Measurements from ENCODE around the gene CD2AP.

The CD2AP gene

DNA sequence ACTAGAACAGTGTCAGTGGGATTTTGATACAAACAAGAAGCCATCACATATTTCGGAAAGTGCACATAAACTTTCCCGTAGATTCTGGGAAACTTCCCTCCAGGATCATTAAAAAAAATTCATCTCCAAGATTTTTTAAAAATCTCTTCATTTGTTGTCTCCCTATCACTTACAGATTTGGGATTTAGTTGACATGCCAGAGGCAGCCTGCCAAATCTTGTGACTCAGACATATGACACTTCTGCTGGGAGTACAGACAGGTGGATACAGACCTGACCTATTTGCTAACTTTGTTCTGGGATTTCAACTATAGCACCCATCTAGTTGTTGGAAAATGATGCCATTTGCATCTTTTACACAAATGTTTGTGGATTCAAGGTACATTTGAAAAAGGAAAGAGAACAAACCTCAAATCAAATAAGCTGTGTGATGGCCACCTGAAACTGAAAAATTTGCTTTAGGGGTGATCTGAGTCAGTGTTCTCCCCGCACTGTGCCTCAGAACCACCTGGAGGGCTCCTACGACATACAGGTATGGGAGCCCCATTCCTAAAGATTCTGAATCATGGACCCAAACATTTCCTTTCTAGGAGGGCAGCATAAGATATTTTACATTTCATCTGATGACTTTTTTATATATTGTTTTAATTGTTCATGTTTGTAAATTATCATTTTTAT lies 21.9 kb upstream of the CD2AP start (continued):
- TF ChIP-seq, protein P1, sequence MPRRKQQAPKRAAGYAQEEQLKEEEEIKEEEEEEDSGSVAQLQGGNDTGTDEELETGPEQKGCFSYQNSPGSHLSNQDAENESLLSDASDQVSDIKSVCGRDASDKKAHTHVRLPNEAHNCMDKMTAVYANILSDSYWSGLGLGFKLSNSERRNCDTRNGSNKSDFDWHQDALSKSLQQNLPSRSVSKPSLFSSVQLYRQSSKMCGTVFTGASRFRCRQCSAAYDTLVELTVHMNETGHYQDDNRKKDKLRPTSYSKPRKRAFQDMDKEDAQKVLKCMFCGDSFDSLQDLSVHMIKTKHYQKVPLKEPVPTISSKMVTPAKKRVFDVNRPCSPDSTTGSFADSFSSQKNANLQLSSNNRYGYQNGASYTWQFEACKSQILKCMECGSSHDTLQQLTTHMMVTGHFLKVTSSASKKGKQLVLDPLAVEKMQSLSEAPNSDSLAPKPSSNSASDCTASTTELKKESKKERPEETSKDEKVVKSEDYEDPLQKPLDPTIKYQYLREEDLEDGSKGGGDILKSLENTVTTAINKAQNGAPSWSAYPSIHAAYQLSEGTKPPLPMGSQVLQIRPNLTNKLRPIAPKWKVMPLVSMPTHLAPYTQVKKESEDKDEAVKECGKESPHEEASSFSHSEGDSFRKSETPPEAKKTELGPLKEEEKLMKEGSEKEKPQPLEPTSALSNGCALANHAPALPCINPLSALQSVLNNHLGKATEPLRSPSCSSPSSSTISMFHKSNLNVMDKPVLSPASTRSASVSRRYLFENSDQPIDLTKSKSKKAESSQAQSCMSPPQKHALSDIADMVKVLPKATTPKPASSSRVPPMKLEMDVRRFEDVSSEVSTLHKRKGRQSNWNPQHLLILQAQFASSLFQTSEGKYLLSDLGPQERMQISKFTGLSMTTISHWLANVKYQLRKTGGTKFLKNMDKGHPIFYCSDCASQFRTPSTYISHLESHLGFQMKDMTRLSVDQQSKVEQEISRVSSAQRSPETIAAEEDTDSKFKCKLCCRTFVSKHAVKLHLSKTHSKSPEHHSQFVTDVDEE (CRISPR knock-in tag; IDR thresholded peaks at IDR 0.05): no peak

DNA sequence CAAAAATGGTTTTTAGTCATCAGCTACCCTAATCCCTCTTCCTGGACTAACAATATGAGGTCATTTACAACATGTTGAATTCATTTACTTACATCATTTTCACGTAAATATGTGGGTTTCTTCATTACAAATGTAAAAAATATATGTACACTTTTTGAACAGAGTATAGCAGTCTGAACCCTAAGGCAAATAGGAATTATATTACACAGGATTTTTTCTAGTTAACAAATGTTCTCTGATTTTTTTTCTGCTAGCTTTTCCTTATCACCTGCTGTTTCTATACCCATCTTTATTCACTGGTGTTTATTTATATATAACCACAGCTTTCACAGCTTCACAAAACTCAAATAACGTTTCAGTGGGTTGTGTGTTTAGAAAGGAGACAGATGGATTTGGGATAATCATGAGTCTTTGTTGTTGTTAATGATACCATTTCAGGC lies 21.0 kb upstream of the CD2AP start:
- no peak for ATAC-seq
- TF ChIP-seq BACH2 (CRISPR knock-in tag; IDR thresholded peaks at IDR 0.05; ENCODE audit: borderline replicate concordance) (no peak), RARB (CRISPR knock-in tag; IDR thresholded peaks at IDR 0.05) (no peak), OSR1 (CRISPR knock-in tag; IDR thresholded peaks at IDR 0.05) (no peak), ZNF70 (CRISPR knock-in tag; IDR thresholded peaks at IDR 0.05) (no peak), TOX (CRISPR knock-in tag; IDR thresholded peaks at IDR 0.05; ENCODE audit: borderline replicate concordance) (no peak), ZC3H10 (CRISPR knock-in tag; IDR thresholded peaks at IDR 0.05) (no peak), CSDC2 (CRISPR knock-in tag; IDR thresholded peaks at IDR 0.05) (no peak), PPARA (CRISPR knock-in tag; IDR thresholded peaks at IDR 0.05; ENCODE audit: borderline replicate concordance) (no peak), ZFP3 (CRISPR knock-in tag; IDR thresholded peaks at IDR 0.05) (no peak), ESRRG (CRISPR knock-in tag; IDR thresholded peaks at IDR 0.05) (no peak)
- TF ChIP-seq, protein P2, sequence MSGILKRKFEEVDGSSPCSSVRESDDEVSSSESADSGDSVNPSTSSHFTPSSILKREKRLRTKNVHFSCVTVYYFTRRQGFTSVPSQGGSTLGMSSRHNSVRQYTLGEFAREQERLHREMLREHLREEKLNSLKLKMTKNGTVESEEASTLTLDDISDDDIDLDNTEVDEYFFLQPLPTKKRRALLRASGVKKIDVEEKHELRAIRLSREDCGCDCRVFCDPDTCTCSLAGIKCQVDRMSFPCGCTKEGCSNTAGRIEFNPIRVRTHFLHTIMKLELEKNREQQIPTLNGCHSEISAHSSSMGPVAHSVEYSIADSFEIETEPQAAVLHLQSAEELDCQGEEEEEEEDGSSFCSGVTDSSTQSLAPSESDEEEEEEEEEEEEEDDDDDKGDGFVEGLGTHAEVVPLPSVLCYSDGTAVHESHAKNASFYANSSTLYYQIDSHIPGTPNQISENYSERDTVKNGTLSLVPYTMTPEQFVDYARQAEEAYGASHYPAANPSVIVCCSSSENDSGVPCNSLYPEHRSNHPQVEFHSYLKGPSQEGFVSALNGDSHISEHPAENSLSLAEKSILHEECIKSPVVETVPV (CRISPR knock-in tag; IDR thresholded peaks at IDR 0.05): no peak
- TF ChIP-seq, protein P3, sequence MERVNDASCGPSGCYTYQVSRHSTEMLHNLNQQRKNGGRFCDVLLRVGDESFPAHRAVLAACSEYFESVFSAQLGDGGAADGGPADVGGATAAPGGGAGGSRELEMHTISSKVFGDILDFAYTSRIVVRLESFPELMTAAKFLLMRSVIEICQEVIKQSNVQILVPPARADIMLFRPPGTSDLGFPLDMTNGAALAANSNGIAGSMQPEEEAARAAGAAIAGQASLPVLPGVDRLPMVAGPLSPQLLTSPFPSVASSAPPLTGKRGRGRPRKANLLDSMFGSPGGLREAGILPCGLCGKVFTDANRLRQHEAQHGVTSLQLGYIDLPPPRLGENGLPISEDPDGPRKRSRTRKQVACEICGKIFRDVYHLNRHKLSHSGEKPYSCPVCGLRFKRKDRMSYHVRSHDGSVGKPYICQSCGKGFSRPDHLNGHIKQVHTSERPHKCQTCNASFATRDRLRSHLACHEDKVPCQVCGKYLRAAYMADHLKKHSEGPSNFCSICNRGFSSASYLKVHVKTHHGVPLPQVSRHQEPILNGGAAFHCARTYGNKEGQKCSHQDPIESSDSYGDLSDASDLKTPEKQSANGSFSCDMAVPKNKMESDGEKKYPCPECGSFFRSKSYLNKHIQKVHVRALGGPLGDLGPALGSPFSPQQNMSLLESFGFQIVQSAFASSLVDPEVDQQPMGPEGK (CRISPR knock-in tag; IDR thresholded peaks at IDR 0.05; ENCODE audit: borderline replicate concordance): no peak

DNA sequence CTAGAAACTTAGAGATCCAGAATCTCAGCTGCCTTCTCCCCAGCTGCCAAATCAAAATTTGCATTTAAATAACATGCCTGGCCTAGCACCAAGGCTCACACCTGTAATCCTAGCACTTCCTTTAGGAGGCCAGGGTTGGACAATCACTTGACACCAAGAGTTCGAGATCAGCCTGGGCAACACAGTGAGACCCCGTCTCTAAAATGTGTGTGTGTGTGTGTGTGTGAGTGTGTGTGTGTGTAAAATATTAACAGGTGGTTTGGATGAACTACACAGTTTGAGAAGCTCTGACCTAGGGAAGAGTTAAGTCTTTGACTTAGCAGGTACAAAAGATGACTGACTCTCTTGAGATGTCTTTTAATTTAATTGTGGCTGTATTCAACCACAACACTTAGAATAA lies 20.2 kb upstream of the CD2AP start:
- TF ChIP-seq, protein P4, sequence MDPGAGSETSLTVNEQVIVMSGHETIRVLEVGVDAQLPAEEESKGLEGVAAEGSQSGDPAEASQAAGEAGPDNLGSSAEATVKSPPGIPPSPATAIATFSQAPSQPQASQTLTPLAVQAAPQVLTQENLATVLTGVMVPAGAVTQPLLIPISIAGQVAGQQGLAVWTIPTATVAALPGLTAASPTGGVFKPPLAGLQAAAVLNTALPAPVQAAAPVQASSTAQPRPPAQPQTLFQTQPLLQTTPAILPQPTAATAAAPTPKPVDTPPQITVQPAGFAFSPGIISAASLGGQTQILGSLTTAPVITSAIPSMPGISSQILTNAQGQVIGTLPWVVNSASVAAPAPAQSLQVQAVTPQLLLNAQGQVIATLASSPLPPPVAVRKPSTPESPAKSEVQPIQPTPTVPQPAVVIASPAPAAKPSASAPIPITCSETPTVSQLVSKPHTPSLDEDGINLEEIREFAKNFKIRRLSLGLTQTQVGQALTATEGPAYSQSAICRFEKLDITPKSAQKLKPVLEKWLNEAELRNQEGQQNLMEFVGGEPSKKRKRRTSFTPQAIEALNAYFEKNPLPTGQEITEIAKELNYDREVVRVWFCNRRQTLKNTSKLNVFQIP (CRISPR knock-in tag; IDR thresholded peaks at IDR 0.05; ENCODE audit: borderline replicate concordance, low read depth): no peak
- TF ChIP-seq ARNTL (CRISPR knock-in tag; IDR thresholded peaks at IDR 0.05; ENCODE audit: borderline replicate concordance, low read depth) (no peak), RARB (CRISPR knock-in tag; IDR thresholded peaks at IDR 0.05) (no peak), ZFP30 (CRISPR knock-in tag; IDR thresholded peaks at IDR 0.05) (no peak), GLIS3 (CRISPR knock-in tag; IDR thresholded peaks at IDR 0.05) (no peak)
- no peak for ATAC-seq

DNA sequence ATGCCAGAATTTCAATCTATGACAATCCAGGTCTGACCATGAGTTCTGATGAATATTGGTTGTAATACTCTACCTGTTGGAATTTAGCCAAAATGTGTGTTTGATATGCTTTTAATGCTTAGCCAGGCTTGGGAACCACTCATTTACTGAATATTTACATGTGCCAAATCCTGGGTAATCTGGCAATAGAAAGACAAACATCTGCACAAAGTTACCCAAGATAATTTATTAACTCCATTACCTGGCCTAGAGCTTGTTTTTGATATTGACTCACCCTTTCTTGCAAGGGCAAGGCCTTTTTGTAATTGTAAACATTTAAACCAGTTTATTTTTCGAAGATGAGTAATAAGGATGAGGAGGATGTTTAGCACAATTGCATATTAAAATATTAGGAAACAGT lies 13.5 kb upstream of the CD2AP start:
- no peak for ATAC-seq
- TF ChIP-seq ZC3H10 (CRISPR knock-in tag; IDR thresholded peaks at IDR 0.05): no peak
- no peak for TF ChIP-seq ARNTL (CRISPR knock-in tag; IDR thresholded peaks at IDR 0.05; ENCODE audit: borderline replicate concordance, low read depth)
- no peak for TF ChIP-seq BACH2 (CRISPR knock-in tag; IDR thresholded peaks at IDR 0.05; ENCODE audit: borderline replicate concordance)
- no peak for TF ChIP-seq GLIS3 (CRISPR knock-in tag; IDR thresholded peaks at IDR 0.05)
- TF ChIP-seq CSDC2 (CRISPR knock-in tag; IDR thresholded peaks at IDR 0.05): no peak
- no peak for TF ChIP-seq ZFP3 (CRISPR knock-in tag; IDR thresholded peaks at IDR 0.05)
- TF ChIP-seq, protein P1 (CRISPR knock-in tag; IDR thresholded peaks at IDR 0.05): no peak
- TF ChIP-seq ZFP30 (CRISPR knock-in tag; IDR thresholded peaks at IDR 0.05): no peak
- TF ChIP-seq OSR1 (CRISPR knock-in tag; IDR thresholded peaks at IDR 0.05): no peak
- TF ChIP-seq, protein P3 (CRISPR knock-in tag; IDR thresholded peaks at IDR 0.05; ENCODE audit: borderline replicate concordance): no peak
- TF ChIP-seq PPARA (CRISPR knock-in tag; IDR thresholded peaks at IDR 0.05; ENCODE audit: borderline replicate concordance): no peak
- TF ChIP-seq ESRRG (CRISPR knock-in tag; IDR thresholded peaks at IDR 0.05): no peak
- TF ChIP-seq RARB (CRISPR knock-in tag; IDR thresholded peaks at IDR 0.05): no peak
- TF ChIP-seq ZNF70 (CRISPR knock-in tag; IDR thresholded peaks at IDR 0.05): no peak
- no peak for TF ChIP-seq ISL1 (CRISPR knock-in tag; IDR thresholded peaks at IDR 0.05)
- TF ChIP-seq TOX (CRISPR knock-in tag; IDR thresholded peaks at IDR 0.05; ENCODE audit: borderline replicate concordance): no peak
- TF ChIP-seq SNAI2 (CRISPR knock-in tag; IDR thresholded peaks at IDR 0.05): no peak
- TF ChIP-seq ZNF8 (CRISPR knock-in tag; IDR thresholded peaks at IDR 0.05): no peak

All from SK-N-SH treated with all-trans-retinoic acid at 6 μM for 48 hours (cell line).